GM18858 (cell line): ENCODE data around the gene RGR.
"Not testable (repeated sequence)": the region's sequence is repeated elsewhere in the genome, so short reads cannot be mapped to it uniquely, and the experiment has no call there.

ENCODE experiments used
- ATAC-seq: cut with Tn5 transposase; IDR thresholded peaks from one replicate; pipeline ENCODE4 v1.9.1; 2021; ENCODE audit not compliant: unreplicated experiment

RGR gene

DNA sequence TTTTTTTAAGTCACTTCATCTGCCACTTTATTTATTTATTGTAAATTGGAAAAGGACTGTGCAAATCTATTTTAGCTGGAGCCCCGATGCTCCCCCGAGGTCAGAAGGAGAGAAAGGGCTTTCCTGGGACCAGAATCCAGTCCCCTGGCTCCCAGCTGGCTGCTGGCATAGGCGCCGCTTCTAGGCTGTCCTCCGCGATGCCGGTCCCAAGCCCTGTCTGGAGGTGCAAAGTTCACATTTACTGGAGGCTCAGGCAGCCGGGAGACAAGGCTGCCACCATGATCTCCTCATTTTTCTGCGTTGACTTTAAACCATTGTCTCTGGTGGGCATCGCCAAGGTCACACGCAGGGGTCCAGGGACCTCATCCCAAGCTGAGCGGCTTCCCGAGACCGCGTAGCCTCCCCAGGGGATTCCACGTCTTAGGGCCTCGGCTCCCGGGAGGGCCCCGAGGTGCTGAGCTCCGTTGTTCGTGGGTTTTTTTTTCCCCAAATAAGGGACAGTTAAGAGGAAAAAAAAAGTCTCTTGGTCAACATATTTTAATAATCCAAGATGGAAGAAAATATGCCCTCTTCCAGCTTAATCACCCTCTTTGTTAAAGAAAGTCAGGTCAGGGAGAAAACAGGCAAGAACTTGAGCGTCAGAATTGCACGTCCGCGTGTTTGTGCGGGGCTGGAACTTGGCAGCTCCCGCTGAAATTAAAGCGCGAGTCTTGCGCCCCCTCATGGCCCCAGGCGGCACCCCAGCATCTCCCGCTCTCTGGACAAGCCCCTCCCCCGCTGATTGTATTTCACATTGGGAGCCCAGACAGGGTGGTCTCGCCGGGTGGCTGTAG lies 11.9 kb downstream of the RGR start:
- ATAC-seq, result no peak

DNA sequence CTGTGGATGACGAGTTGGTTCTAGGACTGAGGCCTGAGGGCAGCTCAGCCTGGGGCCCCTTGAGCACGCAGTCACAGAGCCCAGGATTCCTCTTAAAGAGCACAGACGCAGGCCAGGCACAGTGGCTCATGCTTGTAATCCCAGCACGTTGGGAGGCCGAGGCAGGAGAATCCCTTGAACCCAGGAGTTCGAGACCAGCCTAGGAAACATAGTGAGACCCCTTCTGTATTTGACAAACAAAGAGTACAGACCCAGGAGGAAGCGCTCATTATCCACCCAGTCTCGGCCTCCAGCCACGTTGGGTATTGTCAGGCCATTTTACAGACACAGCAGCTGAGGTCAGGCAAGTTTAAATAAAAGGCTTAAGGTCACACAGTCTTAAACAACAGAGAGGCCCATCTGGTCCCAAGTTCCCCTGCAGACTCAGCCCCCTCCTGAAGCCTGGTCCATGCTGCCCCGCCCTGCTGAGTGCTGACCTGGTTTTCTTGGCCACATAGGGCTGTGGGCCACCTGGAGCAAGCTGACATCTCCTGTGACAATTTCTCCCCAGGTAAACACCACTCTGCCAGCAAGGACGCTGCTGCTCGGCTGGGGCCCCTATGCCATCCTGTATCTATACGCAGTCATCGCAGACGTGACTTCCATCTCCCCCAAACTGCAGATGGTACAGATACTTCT lies 12.6 kb downstream of the RGR start:
- no peak for ATAC-seq

DNA sequence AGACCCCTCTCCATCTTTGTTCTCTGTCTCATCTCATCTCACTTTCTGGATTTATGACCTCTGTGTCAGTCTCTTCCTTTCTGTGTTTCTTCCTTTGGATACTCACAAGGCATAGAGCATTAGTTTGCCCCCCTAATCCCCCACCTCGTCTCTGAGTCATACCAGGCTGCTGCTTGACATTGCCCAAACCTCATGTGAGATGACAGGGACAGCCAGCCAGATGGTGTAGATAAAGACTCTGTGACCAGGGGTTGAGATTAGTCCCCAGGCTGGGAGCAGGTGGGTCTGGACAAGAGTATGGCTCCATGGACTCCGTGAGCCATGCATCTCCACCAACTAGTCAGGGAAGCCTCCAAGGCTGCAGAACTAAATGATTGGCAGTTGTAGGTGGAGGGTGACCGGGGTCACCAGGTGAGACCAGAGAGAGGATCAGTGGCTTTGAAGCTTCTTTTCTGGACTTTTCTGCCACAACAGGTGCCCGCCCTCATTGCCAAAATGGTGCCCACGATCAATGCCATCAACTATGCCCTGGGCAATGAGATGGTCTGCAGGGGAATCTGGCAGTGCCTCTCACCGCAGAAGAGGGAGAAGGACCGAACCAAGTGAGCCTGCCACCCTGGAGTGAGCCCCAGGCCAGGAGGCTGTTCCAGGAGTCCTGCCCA lies 13.3 kb downstream of the RGR start:
- ATAC-seq, result no peak

DNA sequence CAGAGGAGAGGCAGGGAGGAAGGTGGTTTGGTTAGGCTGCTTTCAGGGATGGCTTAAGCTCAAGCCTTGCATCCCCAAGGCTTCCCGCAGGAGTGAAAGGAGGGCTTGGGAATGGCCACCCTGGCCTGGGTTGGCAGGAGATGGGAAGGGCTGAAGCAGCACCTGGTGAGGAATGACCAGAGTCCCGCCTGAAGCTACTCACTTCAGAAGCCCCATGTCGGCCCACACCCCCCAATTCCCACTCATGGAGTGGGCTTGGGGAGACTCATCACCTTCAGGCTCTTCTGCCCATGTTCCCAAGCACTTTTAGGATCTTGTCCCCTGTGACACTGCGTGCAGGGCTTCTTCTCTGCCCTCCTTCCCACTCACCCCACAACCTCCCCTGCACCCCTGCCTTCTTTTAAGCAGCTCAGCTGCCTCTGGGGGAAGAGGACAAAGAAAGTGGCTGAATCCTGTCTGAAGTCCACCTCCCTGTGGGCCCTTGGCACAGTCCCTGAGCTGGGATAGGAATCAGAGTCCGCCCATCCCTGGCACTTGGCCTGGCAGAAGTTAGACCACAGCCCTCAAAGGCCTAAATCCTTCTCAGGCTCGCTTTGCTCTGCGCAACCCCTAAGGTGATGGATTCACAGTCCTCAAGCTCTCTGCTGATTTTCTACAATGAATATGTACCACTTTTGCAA lies 16.5 kb downstream of the RGR start:
- ATAC-seq, result no peak

DNA sequence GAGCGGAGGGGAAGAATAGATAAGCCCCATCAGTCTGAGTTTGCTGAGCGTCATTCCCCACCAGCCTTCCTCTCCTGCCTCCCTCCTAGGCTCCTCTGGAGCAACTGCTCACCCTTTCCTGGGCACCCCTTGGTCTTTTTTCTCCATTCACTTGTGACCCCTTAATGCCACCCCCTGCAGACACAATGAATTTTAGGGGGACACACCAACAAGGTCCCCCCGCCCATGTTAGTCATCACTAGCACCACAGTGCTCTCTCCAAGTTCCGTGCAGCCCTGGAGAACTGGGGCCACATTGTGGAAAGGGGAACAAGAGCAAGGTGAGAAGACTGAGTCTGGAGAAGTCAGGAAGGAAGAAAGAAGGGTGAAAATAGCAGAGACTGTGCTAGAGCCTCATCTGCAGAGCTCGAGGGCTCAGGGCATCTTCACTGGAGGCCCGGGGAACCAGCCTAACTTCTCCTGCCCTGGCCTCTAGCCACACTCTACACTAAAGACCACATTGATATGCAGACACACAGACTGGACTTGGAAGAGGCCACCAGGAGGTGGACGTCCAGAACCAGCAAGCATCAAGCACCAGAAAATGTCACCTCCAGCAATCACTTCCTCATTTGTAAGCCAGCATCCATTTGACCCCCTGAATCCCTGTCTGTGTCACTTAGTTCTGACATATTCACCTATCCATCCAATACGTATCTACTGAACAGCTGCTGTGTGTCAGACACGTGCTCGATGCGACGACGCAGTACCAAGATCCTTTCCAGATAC lies 17.5 kb downstream of the RGR start:
- no peak for ATAC-seq

DNA sequence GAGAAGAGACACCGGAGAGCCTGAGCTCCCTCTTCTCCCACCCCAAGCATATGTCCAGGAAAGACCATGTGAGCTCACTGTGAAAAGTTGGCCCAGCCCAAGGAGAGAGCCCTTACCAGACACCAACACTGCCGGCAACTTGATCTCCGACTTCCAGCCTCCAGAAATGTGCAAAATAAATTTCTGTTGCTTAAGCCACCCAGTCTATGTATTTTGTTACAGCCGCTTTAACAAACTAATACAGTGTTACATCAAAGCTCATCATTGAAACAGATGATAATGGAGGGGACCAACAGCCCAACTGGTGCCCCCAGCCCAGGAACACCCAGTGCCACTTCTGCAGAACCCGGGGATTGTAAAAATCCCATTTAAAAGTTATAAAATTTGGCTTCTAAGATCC lies 18.9 kb downstream of the RGR start:
- ATAC-seq, result no peak

DNA sequence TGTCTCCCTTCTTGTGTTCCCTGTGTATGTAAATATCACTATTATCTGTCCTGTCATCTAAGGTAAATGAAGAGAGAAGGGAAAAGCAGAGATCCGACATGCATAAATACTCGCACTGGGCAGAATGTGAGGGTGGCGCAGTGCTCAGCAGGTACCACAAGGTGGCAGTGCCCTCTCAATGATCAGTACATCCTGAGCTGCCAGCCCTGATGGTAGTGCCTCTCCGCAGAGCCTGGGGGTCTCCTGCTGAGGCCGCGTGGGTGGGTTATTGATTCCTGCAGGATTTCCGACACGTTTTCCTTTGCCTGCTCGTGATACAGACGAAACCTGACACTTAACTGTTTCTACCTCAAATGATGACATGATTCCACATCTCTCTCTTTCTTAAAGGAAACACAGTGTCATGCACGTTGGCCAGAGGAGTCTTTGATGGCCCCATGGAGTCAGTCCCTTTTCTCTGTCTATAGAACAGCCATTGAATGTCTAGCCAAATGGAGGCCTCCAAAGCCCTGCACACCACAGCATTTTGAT lies 19.8 kb downstream of the RGR start:
- peak; percentile 90 for ATAC-seq

DNA sequence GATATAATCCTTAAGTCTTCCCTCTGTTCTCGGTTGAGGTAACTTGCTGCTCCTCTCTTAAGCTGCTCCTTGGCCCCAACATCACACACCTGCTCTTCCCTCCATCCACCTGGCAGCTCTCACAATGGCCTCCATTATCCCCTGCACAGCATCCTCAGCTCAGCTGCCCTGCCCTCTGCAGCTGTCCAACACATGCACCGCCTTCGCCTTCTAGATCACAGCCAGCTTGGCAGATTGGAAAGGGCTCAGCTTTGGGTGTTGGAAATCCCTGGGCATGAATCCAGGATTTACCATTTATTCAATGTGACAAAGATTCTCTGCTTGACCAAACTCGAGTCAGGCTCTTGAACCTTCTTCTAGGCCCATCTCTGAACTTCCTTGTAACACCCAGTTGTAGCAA lies 20.6 kb downstream of the RGR start:
- no peak for ATAC-seq

DNA sequence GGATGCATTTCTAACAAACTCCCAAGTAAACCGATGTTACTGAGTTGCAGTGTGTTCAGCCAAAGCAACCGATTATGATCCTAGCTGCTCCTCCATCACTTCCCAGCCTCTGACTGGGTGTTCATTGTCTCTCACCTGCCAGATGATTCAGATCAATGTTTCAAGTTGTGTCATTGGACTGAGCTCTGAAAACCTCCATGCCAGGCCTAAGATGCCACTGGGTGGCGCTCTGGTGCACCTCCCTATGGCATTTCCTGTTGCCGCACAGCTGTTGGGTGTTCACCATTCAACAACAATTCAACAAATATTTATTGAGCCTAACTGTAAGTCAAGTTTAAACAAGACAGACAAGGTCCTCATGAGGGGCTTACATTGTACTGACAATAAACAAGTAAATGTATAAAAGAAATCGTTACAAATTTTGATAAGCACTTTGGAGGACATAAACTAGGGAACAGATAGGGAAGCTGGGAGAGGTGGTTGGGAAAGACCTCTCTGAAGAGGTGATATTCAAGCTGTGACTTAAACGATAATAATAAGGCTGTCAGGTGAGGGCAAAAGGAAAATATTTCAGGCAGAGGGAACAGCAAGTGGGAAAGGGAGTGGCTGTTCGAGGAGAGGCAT lies 22.8 kb downstream of the RGR start:
- ATAC-seq, result no peak

DNA sequence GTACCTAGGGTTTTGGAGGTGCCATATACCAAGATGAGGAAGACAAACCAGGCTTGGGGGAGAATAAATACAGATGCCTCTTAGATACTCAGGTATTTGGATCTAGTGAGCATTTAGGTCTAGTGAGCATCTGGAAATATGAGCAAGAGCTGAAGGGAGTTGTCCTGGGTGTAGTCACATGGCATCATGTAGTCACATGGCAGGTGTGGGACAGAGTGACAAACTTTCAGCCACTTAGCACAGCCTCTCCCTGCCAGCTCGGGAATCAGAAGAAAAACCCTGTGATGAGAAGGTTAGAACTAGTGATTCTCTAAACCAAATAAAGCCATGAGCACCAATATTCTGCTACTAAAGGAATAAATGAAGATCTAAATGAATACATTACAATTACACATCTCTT lies 24.3 kb downstream of the RGR start:
- no peak for ATAC-seq

DNA sequence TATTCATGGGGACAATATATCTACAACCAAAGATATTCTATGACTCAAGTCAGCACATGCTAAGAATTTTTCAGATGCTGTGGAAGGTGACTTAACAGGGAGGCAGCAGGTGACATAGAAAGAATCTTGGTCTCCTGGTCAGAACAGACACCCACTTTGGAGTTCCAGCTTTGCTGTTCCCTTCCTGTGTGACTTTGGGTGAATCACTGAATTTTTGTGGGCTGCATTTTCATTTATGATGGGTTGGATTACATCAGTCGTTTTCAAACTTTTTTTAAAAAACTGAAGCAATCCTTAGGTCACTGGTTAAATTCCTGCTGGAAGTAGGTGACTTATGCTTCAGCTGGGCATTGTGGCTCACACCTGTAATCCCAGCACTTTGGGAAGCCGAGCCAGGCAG lies 24.9 kb downstream of the RGR start:
- no peak for ATAC-seq

DNA sequence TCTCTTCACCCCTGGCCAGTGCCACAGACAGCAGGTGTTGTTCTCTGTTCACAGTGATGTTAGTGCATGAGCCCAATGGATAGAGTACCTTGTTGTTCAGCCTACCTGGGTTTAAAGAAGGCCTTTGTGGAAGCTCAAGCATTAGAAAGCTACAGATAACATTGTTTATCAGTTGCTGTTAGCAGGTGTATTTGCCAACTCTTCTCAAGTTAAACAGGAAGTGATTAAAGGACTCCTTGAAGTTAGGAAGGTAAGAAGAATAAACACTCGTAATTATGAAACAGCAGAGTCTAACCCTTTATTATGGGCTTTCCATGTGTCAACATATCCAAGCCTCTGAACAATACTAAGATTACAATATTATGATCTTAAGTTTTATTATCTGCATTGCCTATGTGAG lies 25.9 kb downstream of the RGR start:
- no peak for ATAC-seq

DNA sequence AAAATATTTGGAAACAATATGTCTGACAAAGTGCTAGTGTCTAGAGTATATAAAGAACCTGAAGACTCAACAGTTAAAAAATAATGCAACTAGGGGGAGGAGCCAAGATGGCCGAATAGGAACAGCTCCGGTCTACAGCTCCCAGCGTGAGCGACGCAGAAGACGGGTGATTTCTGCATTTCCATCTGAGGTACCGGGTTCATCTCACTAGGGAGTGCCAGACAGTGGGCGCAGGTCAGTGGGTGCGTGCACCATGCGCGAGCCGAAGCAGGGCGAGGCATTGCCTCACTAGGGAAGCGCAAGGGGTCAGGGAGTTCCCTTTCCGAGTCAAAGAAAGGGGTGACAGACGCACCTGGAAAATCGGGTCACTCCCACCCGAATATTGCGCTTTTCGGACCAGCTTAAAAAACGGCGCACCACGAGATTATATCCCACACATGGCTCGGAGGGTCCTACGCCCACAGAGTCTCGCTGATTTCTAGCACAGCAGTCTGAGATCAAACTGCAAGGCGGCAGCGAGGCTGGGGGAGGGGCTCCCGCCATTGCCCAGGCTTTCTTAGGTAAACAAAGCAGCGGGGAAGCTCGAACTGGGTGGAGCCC lies 35.1 kb downstream of the RGR start:
- not testable (repeated sequence) for ATAC-seq

DNA sequence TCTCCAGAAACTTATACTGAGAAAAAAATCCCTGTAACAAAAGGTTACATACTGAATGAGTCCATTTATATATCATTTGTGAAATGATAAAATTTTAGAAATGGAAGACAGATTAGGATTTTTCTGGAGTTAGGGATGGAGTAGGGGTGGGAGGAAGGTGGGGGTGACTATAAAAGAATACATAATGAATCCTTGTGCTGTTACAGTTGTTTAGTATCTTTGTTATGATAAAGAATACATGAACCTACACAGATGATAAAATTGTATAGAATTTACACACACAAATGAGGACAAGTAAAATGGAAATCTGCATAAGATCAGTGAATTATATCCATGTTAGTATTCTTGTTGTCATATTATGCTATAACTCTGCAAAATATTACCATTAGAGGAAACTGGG lies 41.8 kb downstream of the RGR start:
- ATAC-seq, result no peak

DNA sequence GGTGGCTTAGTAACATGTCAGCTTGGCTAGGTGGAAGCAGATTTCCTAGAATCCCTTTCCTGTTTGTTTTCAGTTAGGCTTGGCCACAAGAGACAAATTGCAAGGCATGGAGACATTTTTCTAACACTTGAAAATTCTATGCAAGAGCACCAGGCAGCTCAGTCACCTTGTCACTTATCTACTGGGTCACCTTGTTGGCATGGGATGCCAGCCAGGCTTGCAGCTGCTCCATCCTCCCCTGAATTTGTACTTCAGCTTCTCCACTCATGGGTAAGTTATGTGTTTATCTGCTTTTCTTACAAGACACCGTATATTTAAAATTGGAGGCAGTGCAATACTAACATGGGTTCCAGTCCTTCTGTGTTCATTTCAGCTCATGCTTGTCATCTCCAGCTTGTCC lies 43.3 kb downstream of the RGR start:
- ATAC-seq, result no peak

DNA sequence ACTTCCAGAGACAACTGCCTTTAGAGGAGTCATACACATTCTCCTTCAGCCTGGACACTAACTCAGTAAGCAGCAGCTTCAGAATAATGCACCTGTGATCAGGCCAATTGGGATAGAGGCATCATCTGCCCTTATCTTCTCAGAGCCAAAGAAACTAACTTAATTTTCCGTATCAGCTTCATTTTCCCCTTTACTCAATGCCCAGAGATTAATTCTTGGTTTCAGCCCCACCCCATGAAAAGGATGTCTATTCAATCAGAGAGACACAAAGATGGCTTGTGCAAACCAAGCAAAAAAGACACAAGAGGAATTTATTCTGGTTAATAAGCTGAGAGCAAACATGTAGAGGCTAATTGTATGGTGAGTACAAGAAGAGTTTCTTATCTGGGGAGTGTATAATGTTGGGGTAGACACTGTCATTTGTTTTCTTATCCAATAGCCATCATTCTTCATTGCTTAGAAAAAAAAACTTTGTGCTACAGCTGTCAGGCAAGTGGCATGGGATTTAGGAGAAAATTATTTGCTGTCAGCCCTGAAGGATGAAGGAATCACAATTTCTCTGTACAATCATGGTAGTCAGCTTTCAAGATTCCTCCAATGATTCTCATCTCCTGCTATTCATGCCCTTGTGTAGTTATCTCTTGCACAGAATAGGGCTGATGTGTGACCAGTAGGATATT lies 44.8 kb downstream of the RGR start:
- no peak for ATAC-seq

DNA sequence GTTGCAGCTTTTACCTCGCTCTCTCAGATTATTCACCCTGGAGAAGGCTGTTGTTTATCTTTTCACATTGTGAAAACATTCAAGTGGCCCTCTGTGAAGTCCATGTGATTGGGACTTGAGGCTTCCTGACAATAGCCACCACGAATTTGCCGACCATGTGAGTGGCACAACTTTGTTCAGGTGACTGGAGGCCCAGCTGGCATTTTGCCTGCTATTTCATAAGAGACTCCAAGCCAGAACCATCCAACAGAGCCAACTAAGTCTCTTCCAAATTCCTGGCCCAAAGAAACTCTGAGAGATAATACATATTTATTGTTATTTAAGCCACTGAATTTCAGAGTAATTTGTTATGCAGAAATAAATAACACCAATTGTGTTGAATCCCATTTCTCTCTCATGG lies 45.4 kb downstream of the RGR start:
- no peak for ATAC-seq

DNA sequence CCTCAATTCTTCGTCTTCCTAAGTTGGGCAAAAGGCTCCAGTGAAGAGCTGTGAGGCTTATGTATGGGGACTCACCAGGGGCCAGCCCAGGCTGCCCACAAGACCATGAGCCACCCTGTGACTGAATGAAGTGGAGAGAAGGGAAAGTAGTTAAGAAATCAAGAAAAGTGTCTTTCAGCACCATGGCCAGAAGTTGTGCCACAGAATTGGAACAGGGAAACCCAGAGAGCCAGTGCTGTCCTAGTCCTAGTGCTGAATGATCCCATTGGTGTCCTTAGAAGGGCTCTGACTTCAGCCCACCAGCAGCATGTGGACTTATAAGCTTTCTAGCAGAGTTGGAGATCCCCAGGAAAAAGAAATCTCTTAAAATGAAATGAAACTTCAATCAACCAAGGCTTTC lies 46.5 kb downstream of the RGR start:
- ATAC-seq, result no peak

DNA sequence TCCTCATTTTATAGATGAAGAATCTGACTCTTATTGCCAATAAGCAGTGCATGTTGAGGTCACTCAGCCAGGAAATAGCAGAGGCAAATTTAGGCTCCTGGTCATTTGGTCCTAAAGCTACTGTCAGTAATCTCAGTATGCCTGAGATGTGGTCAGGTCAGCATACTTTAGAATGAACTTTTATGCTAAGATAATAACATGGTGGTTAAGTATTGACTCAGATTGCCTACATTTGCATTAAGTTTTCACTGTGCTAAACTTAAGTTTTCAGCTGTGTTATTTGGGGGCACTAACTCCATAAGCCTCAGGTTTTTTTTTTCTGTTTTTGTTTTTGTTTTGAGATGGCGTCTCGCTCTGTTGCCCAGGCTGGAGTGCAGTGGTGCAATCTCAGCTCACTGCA lies 47.6 kb downstream of the RGR start:
- ATAC-seq, result peak; percentile 64
